ENCODE results near the gene PHETA1. TPM values are rescaled to one million over a fixed set of nuclear protein-coding genes. Genes with fewer than 3 reads are reported as not detected.

The PHETA1 gene
- total and polyA plus RNA-seq, 2 of the 13 experiments (the other 11 are each of a cell fraction or from before 2014, with no cell fraction given): 11.3 to 20.8 TPM

- peak; percentile 93 for TF ChIP-seq HNF1B (CRISPR knock-in tag; IDR thresholded peaks at IDR 0.05)
- TF ChIP-seq ZBTB40 (IDR thresholded peaks at IDR 0.05): no peak
- peak; percentile 56; the same call in 1 of the 2 replicates for TF ChIP-seq ZBTB40 (CRISPR knock-in tag; IDR thresholded peaks at IDR 0.05)
- no peak for TF ChIP-seq AFF4 (CRISPR knock-in tag; IDR thresholded peaks at IDR 0.05)
- peak; percentile 85 for TF ChIP-seq TBX2 (CRISPR knock-in tag; IDR thresholded peaks at IDR 0.05; ENCODE audit: borderline replicate concordance)
- TF ChIP-seq ZIK1 (CRISPR knock-in tag; IDR thresholded peaks at IDR 0.05; ENCODE audit: borderline replicate concordance, low read depth): peak; percentile 81; the same call in 1 of the 2 replicates
- TF ChIP-seq SATB2 (CRISPR knock-in tag; IDR thresholded peaks at IDR 0.05): no peak
- TF ChIP-seq TP53 (CRISPR knock-in tag; conservative IDR thresholded peaks at IDR 0.05): no peak
- TF ChIP-seq ZFP82 (CRISPR knock-in tag; IDR thresholded peaks at IDR 0.05; ENCODE audit: borderline replicate concordance): no peak
- no peak for TF ChIP-seq ZNF18 (CRISPR knock-in tag; IDR thresholded peaks at IDR 0.05; ENCODE audit: insufficient replicate concordance)
- peak; percentile 83 for TF ChIP-seq MAX (IDR thresholded peaks at IDR 0.05)
- TF ChIP-seq ZNF709 (CRISPR knock-in tag; IDR thresholded peaks at IDR 0.05): no peak
- no peak for TF ChIP-seq HDAC6 (IDR thresholded peaks at IDR 0.05; ENCODE audit: low read depth, low read length)
Measured at GRCh38 chr12:111367661-111368221, 1.2 kb downstream of the PHETA1 start (continued).
